DND-41 (cell line): ENCODE data around the gene TMEM74B.
"Not testable (repeated sequence)": the region's sequence is repeated elsewhere in the genome, so short reads cannot be mapped to it uniquely, and the experiment has no call there.

ENCODE experiments used
- ATAC-seq: fragments of 200-7000 bp; cut with Tn5 transposase; 3 replicates; pipeline ENCODE4 v1.9.1; 2021; ENCODE audit warnings: low read depth; ENCODE audit not compliant: insufficient read depth
- DNase-seq: peaks from one replicate; pipeline ENCODE4 v3.0.0-alpha.2; 2020
- H2AFZ ChIP-seq: 2 replicates; pipeline ENCODE4 v1.6.0; 2012; ENCODE audit warnings: low read depth, low read length
- H3K27ac ChIP-seq: 2 replicates; pipeline ENCODE4 v1.5.1; 2012; ENCODE audit warnings: low read length, inconsistent platforms
- H3K27me3 ChIP-seq: fragments of 200-600 bp; sonication (generic); 2 replicates; pipeline ENCODE4 v1.6.0; 2012; ENCODE audit warnings: low read length, mild to moderate bottlenecking, inconsistent platforms; ENCODE audit not compliant: insufficient read depth, poor library complexity
- H3K36me3 ChIP-seq: 2 replicates; pipeline ENCODE4 v1.5.1; 2012; ENCODE audit warnings: low read length, inconsistent platforms; ENCODE audit not compliant: insufficient read depth
- H3K4me1 ChIP-seq: 2 replicates; pipeline ENCODE4 v1.5.1; 2012; ENCODE audit warnings: mild to moderate bottlenecking, low read length; ENCODE audit not compliant: insufficient read depth
- H3K4me2 ChIP-seq: 2 replicates; pipeline ENCODE4 v1.6.0; 2012; ENCODE audit warnings: mild to moderate bottlenecking, moderate library complexity, low read length, inconsistent platforms; ENCODE audit not compliant: insufficient read depth
- H3K4me3 ChIP-seq, 2 experiments: fragments of 200-600 bp in 1 of 2; shearing (Covaris generic) in 1 of 2; 2 replicates each; pipeline ENCODE4 v1.5.1; 2012 to 2016; ENCODE audit warnings: inconsistent platforms in 2 of 2, low read length in 2 of 2, mild to moderate bottlenecking in 2 of 2, low read depth in 1 of 2, moderate library complexity in 1 of 2
- H3K79me2 ChIP-seq: 2 replicates; pipeline ENCODE4 v1.6.0; 2012; ENCODE audit warnings: low read length, inconsistent platforms; ENCODE audit not compliant: insufficient read depth
- H3K9ac ChIP-seq: 2 replicates; pipeline ENCODE4 v1.6.0; 2012; ENCODE audit warnings: low read depth, mild to moderate bottlenecking, inconsistent platforms, low read length, moderate library complexity
- H3K9me3 ChIP-seq: 2 replicates; pipeline ENCODE4 v1.5.1; 2012; ENCODE audit warnings: low read length, moderate library complexity, mild to moderate bottlenecking, inconsistent platforms; ENCODE audit not compliant: insufficient read depth, severe bottlenecking
- H4K20me1 ChIP-seq: 2 replicates; pipeline ENCODE4 v1.6.0; 2012; ENCODE audit warnings: low read length; ENCODE audit not compliant: insufficient read depth
- EZH2 ChIP-seq: IDR thresholded peaks from 3 replicates; pipeline ENCODE4 v1.6.1; 2012; ENCODE audit warnings: borderline replicate concordance, low read depth, mild to moderate bottlenecking, moderate library complexity, low read length, inconsistent platforms; ENCODE audit not compliant: severe bottlenecking
- TF ChIP-seq, protein P1 (sequence below): IDR thresholded peaks from 2 replicates; pipeline ENCODE4 v1.5.1; 2012; ENCODE audit warnings: borderline replicate concordance, low read length, moderate library complexity, mild to moderate bottlenecking; ENCODE audit not compliant: poor library complexity, severe bottlenecking; ENCODE audit errors: extremely low read depth

Gene TMEM74B

DNA sequence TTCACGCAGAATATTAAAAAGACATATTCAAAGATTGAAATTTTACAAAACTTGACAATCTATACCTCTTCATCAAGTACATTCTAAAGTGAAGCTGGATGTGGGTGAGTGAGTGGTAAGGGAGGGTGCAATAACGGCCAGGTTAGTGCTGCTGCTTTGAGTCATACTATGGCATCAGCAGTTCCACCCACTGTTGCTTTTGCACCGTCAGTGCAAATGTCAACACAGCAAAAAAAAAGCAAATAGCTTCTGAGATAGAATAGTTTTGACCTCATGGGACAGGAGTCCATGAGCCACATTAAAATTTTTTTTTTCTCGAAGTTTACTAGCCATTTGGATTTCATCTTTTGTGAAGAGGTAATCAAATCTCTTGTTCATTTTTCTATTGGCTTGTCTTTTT, 34.6 kb downstream of the TMEM74B start:
- H3K27me3 ChIP-seq = no peaks in the 10 kb centered on the region
- H3K79me2 ChIP-seq = peaks cover 13% of the 10 kb centered on the region; the same call in 1 of the 2 replicates
- H3K4me2 ChIP-seq = no peak overlapping the region
- no peaks in the 10 kb centered on the region for H3K9me3 ChIP-seq
- ATAC-seq (no peak), DNase-seq (no peak)
- TF ChIP-seq EZH2 = no peak
- TF ChIP-seq, protein P1, sequence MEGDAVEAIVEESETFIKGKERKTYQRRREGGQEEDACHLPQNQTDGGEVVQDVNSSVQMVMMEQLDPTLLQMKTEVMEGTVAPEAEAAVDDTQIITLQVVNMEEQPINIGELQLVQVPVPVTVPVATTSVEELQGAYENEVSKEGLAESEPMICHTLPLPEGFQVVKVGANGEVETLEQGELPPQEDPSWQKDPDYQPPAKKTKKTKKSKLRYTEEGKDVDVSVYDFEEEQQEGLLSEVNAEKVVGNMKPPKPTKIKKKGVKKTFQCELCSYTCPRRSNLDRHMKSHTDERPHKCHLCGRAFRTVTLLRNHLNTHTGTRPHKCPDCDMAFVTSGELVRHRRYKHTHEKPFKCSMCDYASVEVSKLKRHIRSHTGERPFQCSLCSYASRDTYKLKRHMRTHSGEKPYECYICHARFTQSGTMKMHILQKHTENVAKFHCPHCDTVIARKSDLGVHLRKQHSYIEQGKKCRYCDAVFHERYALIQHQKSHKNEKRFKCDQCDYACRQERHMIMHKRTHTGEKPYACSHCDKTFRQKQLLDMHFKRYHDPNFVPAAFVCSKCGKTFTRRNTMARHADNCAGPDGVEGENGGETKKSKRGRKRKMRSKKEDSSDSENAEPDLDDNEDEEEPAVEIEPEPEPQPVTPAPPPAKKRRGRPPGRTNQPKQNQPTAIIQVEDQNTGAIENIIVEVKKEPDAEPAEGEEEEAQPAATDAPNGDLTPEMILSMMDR = no peak
- no peak overlapping the region for H3K4me3 ChIP-seq
- H3K4me1 ChIP-seq = no peaks in the 10 kb centered on the region
- no peak overlapping the region for H3K9ac ChIP-seq
- no peak overlapping the region for H2AFZ ChIP-seq
- peaks cover 14% of the 10 kb centered on the region for H4K20me1 ChIP-seq
- peaks cover 85% of the 10 kb centered on the region for H3K36me3 ChIP-seq
- H3K27ac ChIP-seq = no peak overlapping the region

DNA sequence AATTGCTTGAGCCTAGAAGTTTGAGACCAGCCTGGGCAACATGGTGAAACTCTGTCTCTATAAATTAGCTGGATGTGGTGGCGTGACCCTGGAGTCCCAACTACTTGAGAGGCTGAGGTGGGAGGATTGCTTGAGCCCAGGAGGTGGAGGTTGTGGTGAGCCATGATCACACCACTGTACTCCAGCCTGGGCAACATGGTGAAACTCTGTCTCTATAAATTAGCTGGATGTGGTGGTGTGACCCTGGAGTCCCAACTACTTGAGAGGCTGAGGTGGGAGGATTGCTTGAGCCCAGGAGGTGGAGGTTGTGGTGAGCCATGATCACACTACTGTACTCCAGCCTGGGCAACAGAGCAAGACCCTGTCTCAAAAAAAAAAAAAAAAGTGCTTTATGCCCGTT, 35.0 kb downstream of the TMEM74B start:
- not testable (repeated sequence) for H3K4me3 ChIP-seq, DNase-seq, H3K4me2 ChIP-seq, H3K27ac ChIP-seq, H3K4me1 ChIP-seq, H3K9ac ChIP-seq, H3K27me3 ChIP-seq, H3K9me3 ChIP-seq, ATAC-seq, H2AFZ ChIP-seq
- peaks cover 14% of the 10 kb centered on the region for H4K20me1 ChIP-seq
- H3K36me3 ChIP-seq = peaks cover 85% of the 10 kb centered on the region
- peaks cover 13% of the 10 kb centered on the region; the same call in 1 of the 2 replicates for H3K79me2 ChIP-seq

DNA sequence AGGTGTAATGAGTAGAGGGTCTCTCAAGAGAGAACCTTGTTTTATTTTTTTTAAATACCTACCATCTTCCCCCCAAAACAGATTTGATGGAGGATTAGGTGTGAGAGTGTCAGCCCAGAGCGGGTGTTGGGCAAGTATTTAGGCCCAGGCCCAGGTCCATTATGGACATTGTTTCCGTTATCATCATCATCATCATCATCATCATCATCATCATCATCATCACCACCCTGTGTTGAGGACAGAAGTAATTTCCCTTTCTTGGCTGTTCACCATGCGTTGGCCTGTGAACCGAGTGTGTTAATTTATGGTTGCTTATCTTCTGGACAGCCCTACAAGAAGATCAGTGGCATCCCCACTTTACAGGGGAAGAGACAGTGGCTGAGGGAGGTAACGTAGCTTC, 37.8 kb downstream of the TMEM74B start:
- peaks cover 73% of the 10 kb centered on the region for H3K36me3 ChIP-seq

DNA sequence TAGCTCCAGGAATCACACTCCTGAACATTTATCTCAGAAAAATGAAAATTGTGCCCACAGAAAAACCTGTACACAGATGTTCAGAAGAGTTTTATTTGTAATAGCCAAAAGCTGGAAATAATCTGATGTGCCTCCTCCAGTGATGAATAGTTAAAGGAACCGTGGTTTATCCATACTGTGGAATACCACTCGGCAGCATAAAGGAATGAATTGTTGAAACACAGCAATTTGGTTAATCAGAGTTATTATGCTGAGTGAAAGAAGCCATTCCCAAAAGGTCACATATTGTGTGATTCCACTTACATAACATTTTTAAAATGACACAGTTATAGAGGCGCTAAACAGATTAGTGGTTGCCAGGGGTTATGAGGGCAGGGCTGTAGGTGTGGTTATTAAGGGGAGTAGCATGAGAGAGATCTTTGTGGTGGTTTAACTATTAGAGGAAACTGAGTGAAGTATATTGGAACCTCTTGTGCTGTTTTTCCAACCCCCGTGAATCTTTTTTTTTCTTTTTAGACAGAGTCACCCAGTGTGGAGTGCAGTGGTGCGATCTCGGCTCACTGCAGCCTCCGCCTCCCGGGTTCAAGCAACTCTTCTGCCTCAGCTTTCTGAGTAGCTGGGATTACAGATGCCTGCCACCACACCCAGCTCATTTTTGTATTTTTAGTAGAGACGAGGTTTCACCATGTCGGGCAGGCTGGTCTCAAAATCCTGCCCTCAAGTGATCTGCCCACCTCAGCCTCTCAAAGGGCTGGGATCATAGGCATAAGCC, 40.2 kb downstream of the TMEM74B start:
- H3K9ac ChIP-seq = no peak overlapping the region
- no peaks in the 10 kb centered on the region for H3K4me1 ChIP-seq
- H3K27me3 ChIP-seq = no peaks in the 10 kb centered on the region
- DNase-seq (no peak), ATAC-seq (no peak)
- TF ChIP-seq, protein P1 = no peak
- no peak for TF ChIP-seq EZH2
- peaks cover 11% of the 10 kb centered on the region; the same call in 1 of the 2 replicates for H3K79me2 ChIP-seq
- no peak overlapping the region for H3K27ac ChIP-seq
- peaks cover 11% of the 10 kb centered on the region for H4K20me1 ChIP-seq
- no peak overlapping the region for H2AFZ ChIP-seq
- H3K36me3 ChIP-seq = peaks cover 77% of the 10 kb centered on the region
- no peaks in the 10 kb centered on the region for H3K9me3 ChIP-seq
- H3K4me3 ChIP-seq = no peak overlapping the region
- no peak overlapping the region for H3K4me2 ChIP-seq

More for the DNA sequence above, 37.8 kb downstream of the TMEM74B start:
- no peak for DNase-seq
- TF ChIP-seq, protein P1 = no peak
- no peak for TF ChIP-seq EZH2
- Histone ChIP-seq H4K20me1 (peaks cover 14% of the 10 kb centered on the region), H3K27ac (no peak overlapping the region), H3K79me2 (peaks cover 13% of the 10 kb centered on the region; the same call in 1 of the 2 replicates), H3K4me1 (no peaks in the 10 kb centered on the region), H3K4me2 (no peak overlapping the region), H3K27me3 (no peaks in the 10 kb centered on the region), H3K9ac (no peak overlapping the region), H3K9me3 (no peaks in the 10 kb centered on the region), H3K4me3 (no peak overlapping the region), H2AFZ (no peak overlapping the region)
- no peak for ATAC-seq
